HCT116 (cell line): ENCODE data around the gene GRB10.

ENCODE experiments used
- JUND ChIP-seq: IDR thresholded peaks from 2 replicates; pipeline ENCODE4 v1.6.1; 2012
- RAD21 ChIP-seq: IDR thresholded peaks from 2 replicates; pipeline ENCODE4 v1.6.1; 2012; ENCODE audit warnings: low read depth, mild to moderate bottlenecking
- YY1 ChIP-seq: IDR thresholded peaks from 2 replicates; pipeline ENCODE4 v1.6.1; 2011; ENCODE audit warnings: low read length, low read depth, moderate library complexity, mild to moderate bottlenecking; ENCODE audit not compliant: insufficient replicate concordance; ENCODE audit errors: extremely low read depth
- TF ChIP-seq, protein P1 (sequence below), 3 experiments: fragments of 200-600 bp in 1 of 3; sonication (generic) in 1 of 3; IDR thresholded peaks in 2 of 3; conservative IDR thresholded peaks in 1 of 3; 2 replicates each; pipeline ENCODE4 v1.5.1; 2012 to 2017; ENCODE audit warnings: low read depth in 2 of 3, low read length in 2 of 3, antibody characterized with exemption in 1 of 3, borderline replicate concordance in 1 of 3, control low read depth in 1 of 3, mild to moderate bottlenecking in 1 of 3, mixed read lengths in 1 of 3, mixed run types in 1 of 3, moderate library complexity in 1 of 3; ENCODE audit not compliant: insufficient read depth in 1 of 3

DNA sequence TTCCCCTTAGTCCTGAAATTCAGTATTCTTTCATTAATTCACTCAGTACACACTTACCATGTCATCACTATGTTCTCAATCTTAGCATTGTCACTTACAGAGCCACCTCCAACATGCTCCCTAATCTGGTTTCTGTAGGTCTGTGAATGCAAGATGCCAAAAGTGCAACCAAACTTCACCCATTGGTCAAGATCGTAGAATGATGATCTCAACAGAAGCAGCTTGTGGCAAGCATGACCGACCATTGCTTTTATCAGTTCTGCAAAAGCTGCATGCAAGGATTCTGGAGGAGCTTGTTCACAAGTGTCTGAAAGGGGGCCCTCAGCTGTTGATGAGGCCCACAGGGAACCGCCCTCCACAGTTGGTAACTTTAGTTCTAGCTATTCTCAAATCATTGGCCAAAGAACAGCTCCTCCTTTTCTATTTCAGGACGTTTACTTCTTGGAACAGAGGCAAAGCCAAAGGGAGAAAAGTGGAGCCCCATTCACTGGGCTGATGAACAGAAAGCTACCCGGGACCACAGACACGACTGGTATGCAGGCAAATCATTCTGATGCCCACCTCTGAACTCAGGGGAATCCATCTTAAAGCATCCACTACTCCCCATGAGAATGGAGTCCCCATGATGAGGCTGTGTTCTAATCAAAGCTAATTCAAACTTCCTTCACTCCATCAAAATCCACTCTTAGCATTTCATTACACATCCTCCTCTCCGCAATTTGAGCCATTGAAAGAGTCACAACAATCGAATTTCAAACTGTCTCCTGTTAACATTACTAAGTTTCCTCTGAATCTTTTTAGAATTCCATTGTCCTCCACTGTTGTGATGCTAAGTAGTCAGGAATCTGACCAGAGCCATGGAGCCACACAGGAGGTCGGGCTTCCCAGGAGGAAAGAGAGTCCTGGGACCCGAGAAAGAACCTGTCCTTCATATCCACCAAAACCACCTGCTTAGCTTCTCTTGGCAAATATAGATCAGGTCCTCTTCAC is 13.9 kb downstream of the GRB10 start:
- TF ChIP-seq RAD21 (no peak), YY1 (no peak), JUND (no peak)
- TF ChIP-seq, protein P1, sequence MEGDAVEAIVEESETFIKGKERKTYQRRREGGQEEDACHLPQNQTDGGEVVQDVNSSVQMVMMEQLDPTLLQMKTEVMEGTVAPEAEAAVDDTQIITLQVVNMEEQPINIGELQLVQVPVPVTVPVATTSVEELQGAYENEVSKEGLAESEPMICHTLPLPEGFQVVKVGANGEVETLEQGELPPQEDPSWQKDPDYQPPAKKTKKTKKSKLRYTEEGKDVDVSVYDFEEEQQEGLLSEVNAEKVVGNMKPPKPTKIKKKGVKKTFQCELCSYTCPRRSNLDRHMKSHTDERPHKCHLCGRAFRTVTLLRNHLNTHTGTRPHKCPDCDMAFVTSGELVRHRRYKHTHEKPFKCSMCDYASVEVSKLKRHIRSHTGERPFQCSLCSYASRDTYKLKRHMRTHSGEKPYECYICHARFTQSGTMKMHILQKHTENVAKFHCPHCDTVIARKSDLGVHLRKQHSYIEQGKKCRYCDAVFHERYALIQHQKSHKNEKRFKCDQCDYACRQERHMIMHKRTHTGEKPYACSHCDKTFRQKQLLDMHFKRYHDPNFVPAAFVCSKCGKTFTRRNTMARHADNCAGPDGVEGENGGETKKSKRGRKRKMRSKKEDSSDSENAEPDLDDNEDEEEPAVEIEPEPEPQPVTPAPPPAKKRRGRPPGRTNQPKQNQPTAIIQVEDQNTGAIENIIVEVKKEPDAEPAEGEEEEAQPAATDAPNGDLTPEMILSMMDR (IDR thresholded peaks at IDR 0.05 in 2 of 3, conservative IDR thresholded peaks at IDR 0.05 in 1 of 3; ENCODE audit: borderline replicate concordance in 1 of 3, insufficient read depth in 1 of 3, low read depth in 2 of 3, low read length in 2 of 3), result no peak
